HEK293 (cell line): Measurements from ENCODE around the gene APLP1.

Source experiments
- CTCF ChIA-PET: fragments of 350-600 bp; formaldehyde crosslinking; extraction: SDS; loops from one replicate; lab custom pipeline; 2021; ENCODE audit warnings: antibody characterized with exemption; lab: Yijun Ruan, JAX
- POLR2A ChIA-PET: fragments of 300-600 bp; formaldehyde crosslinking; extraction: SDS; loops from one replicate; lab custom pipeline; 2020; ENCODE audit warnings: antibody characterized with exemption, inconsistent platforms; lab: Yijun Ruan, JAX
- H3K27ac ChIP-seq: fragments of 200-500 bp; sonication (Bioruptor generic); 2 replicates; pipeline ENCODE4 v1.5.1; 2014; ENCODE audit warnings: low read depth, low read length, control low read depth, inconsistent platforms; ENCODE audit errors: extremely low read depth
- H3K36me3 ChIP-seq, 2 experiments: fragments of 200-500 bp in 1 of 2; sonication (Bioruptor generic) in 1 of 2; 1 replicate in 1 of 2; 2 replicates in 1 of 2; pipeline ENCODE4 v1.5.1; 2014 to 2017; ENCODE audit warnings: inconsistent platforms in 2 of 2, low read length in 2 of 2; ENCODE audit not compliant: control insufficient read depth in 2 of 2, insufficient read depth in 1 of 2
- H3K4me1 ChIP-seq: fragments of 200-500 bp; sonication (Bioruptor generic); 2 replicates; pipeline ENCODE4 v1.5.1; 2014; ENCODE audit warnings: mild to moderate bottlenecking, low read length, inconsistent platforms; ENCODE audit not compliant: control insufficient read depth, insufficient read depth
- H3K4me3 ChIP-seq: 2 replicates; pipeline ENCODE4 v1.5.1; 2011; ENCODE audit warnings: low read depth, mild to moderate bottlenecking, control low read depth, low read length, moderate library complexity
- H3K9me3 ChIP-seq: fragments of 200-500 bp; sonication (Bioruptor generic); 2 replicates; pipeline ENCODE4 v1.5.1; 2014; ENCODE audit warnings: low read depth, low read length, inconsistent platforms; ENCODE audit not compliant: control insufficient read depth, insufficient read depth
- BCL11B ChIP-seq: fragments of 450-650 bp; formaldehyde crosslinking; IDR thresholded peaks from 2 replicates; pipeline ENCODE4 v1.5.1; 2016; ENCODE audit warnings: low read depth, missing biosample characterization, missing genetic modification characterization
- EGR2 ChIP-seq: fragments of 450-650 bp; formaldehyde crosslinking; IDR thresholded peaks from 2 replicates; pipeline ENCODE4 v1.5.1; 2016; ENCODE audit warnings: low read depth, missing biosample characterization, missing genetic modification characterization
- HOXA7 ChIP-seq: sonication (generic); formaldehyde crosslinking; IDR thresholded peaks from 2 replicates; pipeline ENCODE4 v1.8.1; 2022; ENCODE audit warnings: missing genetic modification reagents, borderline replicate concordance
- KLF1 ChIP-seq: fragments of 450-650 bp; formaldehyde crosslinking; IDR thresholded peaks from 2 replicates; pipeline ENCODE4 v1.5.1; 2016; ENCODE audit warnings: missing biosample characterization, missing genetic modification characterization
- KLF8 ChIP-seq: fragments of 450-650 bp; formaldehyde crosslinking; IDR thresholded peaks from 2 replicates; pipeline ENCODE4 v1.5.1; 2016; ENCODE audit warnings: missing biosample characterization, missing genetic modification characterization
- KLF9 ChIP-seq: fragments of 450-650 bp; formaldehyde crosslinking; IDR thresholded peaks from 2 replicates; pipeline ENCODE4 v1.5.1; 2016; ENCODE audit warnings: missing biosample characterization, missing genetic modification characterization, low read depth
- SP2 ChIP-seq: fragments of 450-650 bp; formaldehyde crosslinking; IDR thresholded peaks from 2 replicates; pipeline ENCODE4 v1.5.1; 2016; ENCODE audit warnings: missing biosample characterization, missing genetic modification characterization
- SP3 ChIP-seq: fragments of 450-650 bp; formaldehyde crosslinking; IDR thresholded peaks from 2 replicates; pipeline ENCODE4 v1.5.1; 2016; ENCODE audit warnings: missing biosample characterization, missing genetic modification characterization
- ZFHX2 ChIP-seq: fragments of 450-650 bp; formaldehyde crosslinking; conservative IDR thresholded peaks from 2 replicates; pipeline ENCODE4 v1.5.1; 2016; ENCODE audit warnings: missing biosample characterization, missing genetic modification characterization
- ZFP37 ChIP-seq: fragments of 450-650 bp; formaldehyde crosslinking; IDR thresholded peaks from 2 replicates; pipeline ENCODE4 v1.5.1; 2016; ENCODE audit warnings: missing biosample characterization, missing genetic modification characterization
- ZNF121 ChIP-seq: fragments of 450-650 bp; formaldehyde crosslinking; IDR thresholded peaks from 2 replicates; pipeline ENCODE4 v1.5.1; 2016; ENCODE audit warnings: missing biosample characterization, missing genetic modification characterization
- ZNF133 ChIP-seq: fragments of 450-650 bp; formaldehyde crosslinking; IDR thresholded peaks from 2 replicates; pipeline ENCODE4 v1.5.1; 2016; ENCODE audit warnings: missing biosample characterization, missing genetic modification characterization
- ZNF157 ChIP-seq: fragments of 450-650 bp; formaldehyde crosslinking; IDR thresholded peaks from 2 replicates; pipeline ENCODE4 v1.5.1; 2016; ENCODE audit warnings: missing biosample characterization, missing genetic modification characterization
- ZNF302 ChIP-seq: fragments of 450-650 bp; formaldehyde crosslinking; IDR thresholded peaks from 2 replicates; pipeline ENCODE4 v1.5.1; 2016; ENCODE audit warnings: missing biosample characterization, missing genetic modification characterization, low read depth
- ZNF510 ChIP-seq: fragments of 450-650 bp; formaldehyde crosslinking; IDR thresholded peaks from 2 replicates; pipeline ENCODE4 v1.5.1; 2018; ENCODE audit warnings: mild to moderate bottlenecking, missing genetic modification characterization, missing biosample characterization; ENCODE audit not compliant: insufficient replicate concordance
- ZNF514 ChIP-seq: fragments of 450-650 bp; formaldehyde crosslinking; IDR thresholded peaks from 2 replicates; pipeline ENCODE4 v1.5.1; 2016; ENCODE audit warnings: missing biosample characterization, missing genetic modification characterization
- ZNF571 ChIP-seq: fragments of 450-650 bp; formaldehyde crosslinking; IDR thresholded peaks from 2 replicates; pipeline ENCODE4 v1.5.0; 2017; ENCODE audit warnings: missing biosample characterization, missing genetic modification characterization
- ZSCAN16 ChIP-seq: fragments of 450-650 bp; formaldehyde crosslinking; IDR thresholded peaks from 2 replicates; pipeline ENCODE4 v1.5.1; 2016; ENCODE audit warnings: missing biosample characterization, missing genetic modification characterization
- TF ChIP-seq, protein P1 (sequence below): fragments of 450-650 bp; formaldehyde crosslinking; IDR thresholded peaks from 2 replicates; pipeline ENCODE4 v1.5.1; 2016; ENCODE audit warnings: missing biosample characterization, missing genetic modification characterization

APLP1 gene

DNA sequence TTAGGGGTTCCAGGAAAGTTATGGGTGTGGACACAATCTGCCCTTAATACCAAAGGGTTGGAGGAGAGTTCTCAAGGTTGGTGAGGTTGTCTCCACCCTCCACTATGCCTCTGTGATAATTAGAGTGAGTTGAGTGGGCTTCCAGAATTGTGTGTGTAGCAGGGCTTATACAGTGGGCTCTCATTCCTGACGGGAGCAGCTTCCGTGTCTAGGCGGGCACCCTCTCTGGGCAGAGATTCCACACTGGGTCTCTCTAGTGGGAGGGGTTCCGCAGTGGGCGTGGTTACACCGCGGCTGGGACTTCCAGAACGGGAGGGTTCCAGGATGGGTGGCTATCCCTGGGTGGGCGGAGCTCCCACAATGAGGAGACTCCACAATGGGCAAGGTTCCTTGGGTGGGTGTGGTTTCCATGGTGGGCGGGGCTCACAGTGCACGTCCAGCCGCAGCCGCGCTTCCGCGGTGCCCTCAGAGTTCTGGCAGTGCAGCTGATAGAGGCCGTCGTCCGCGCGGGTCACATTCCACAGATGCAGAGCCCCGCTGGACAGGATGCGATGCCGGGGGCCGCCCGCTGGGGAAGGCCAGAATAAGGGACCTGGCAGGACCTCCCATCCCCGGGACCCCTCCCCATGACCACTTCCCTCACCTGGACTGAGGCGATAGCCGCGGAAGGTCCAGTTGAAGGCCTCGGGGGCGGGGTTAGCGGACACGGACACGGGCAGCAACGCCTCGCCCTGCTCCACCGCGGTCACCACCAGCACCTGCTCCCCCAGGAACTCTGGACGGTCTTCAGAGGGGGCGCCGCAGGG lies 24.5 kb upstream of the APLP1 start:
- ChIA-PET POLR2A (interaction anchor here (0.7 kb wide), 1 partner anchor 96 kb away, joined by 3 read pairs; the partner anchor contains the start of gene LIN37), CTCF (interaction anchor here (0.7 kb wide), 1 partner anchor 267 kb away, joined by 3 read pairs; no protein-coding TSS in a partner anchor)

DNA sequence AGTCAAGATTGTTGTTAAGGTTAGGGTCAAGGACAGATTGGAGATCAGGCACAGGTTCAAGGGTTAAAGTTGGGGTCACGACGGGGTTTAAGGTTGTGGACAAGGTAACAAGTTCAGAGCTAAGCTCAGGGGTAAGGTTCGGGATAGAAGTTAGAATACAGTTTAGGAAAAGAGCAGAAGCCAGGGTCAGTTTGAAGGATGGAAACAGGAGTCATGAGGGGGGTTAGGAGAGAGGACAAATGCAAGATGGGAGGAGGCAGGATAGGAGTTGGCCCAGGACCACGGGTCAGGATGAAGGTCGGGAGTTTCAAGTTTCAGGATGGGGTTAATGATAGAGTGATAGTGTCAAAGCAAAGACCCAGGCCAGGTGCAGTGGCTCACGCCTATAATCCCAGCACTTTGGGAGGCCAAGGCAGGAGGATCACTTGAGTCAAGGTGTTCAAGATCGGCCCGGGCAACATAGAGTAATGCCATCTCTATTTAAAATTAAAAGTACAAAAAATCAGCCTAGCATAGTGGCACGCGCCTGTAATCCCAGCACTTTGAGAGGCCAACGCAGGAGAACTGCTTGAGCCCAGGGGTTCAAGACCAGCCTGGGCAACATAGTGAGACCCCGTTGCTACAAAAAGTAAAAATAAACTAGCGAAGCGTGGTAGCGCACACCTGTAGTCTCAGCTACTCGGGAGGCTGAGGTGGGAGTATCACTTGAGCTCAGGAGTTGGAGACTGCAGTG lies 23.7 kb upstream of the APLP1 start:
- Histone ChIP-seq H3K4me3 (no peak overlapping the region), H3K4me1 (peaks cover 19% of the 10 kb centered on the region), H3K36me3 (no peaks in the 10 kb centered on the region)
- CTCF ChIA-PET: interaction anchor here (0.5 to 1.3 kb wide), 12 partner anchors 10 to 935 kb away, joined by 3 to 6 read pairs (median 4); partner anchors contain the start of gene WDR62
- POLR2A ChIA-PET: interaction anchor here (0.6 to 1.2 kb wide), 6 partner anchors 9 to 104 kb away, joined by 3 read pairs; partner anchors contain the start of genes LIN37, PSENEN and U2AF1L4
- TF ChIP-seq ZNF121 (tag by site-specific recombination) (peak; percentile 99), ZNF302 (tag by site-specific recombination) (no peak), BCL11B (tag by site-specific recombination) (0 out of 2 replicates have a peak, but pooled peaks have one; percentile 15), ZNF571 (0 out of 2 replicates have a peak, but pooled peaks have one; percentile 25), ZNF514 (tag by site-specific recombination) (0 out of 2 replicates have a peak, but pooled peaks have one; percentile 29)
- TF ChIP-seq, all 188 proteins: peak for 4
- H3K9me3 ChIP-seq: no peaks in the 10 kb centered on the region; the same call in 1 of the 2 replicates
- no peak overlapping the region for H3K27ac ChIP-seq

More for the DNA sequence above, 24.5 kb upstream of the APLP1 start:
- Histone ChIP-seq H3K27ac (no peak overlapping the region), H3K4me1 (peaks cover 19% of the 10 kb centered on the region), H3K9me3 (no peaks in the 10 kb centered on the region; the same call in 1 of the 2 replicates)
- TF ChIP-seq SP2 (tag by site-specific recombination) (peak; percentile 43), ZFHX2 (tag by site-specific recombination) (peak; percentile 18; the same call in 1 of the 2 replicates), ZNF133 (no peak), HOXA7 (CRISPR knock-in tag) (0 out of 2 replicates have a peak, but pooled peaks have one; percentile 73), EGR2 (tag by site-specific recombination) (0 out of 2 replicates have a peak, but pooled peaks have one; percentile 23), ZNF510 (no peak), ZFP37 (no peak), ZSCAN16 (no peak), ZNF157 (tag by site-specific recombination) (no peak), KLF1 (tag by site-specific recombination) (peak; percentile 94), ZNF514 (tag by site-specific recombination) (no peak), SP3 (tag by site-specific recombination) (0 out of 2 replicates have a peak, but pooled peaks have one; percentile 28), KLF9 (tag by site-specific recombination) (peak; percentile 87), KLF8 (peak; percentile 53; the same call in 1 of the 2 replicates)
- TF ChIP-seq, protein P1, sequence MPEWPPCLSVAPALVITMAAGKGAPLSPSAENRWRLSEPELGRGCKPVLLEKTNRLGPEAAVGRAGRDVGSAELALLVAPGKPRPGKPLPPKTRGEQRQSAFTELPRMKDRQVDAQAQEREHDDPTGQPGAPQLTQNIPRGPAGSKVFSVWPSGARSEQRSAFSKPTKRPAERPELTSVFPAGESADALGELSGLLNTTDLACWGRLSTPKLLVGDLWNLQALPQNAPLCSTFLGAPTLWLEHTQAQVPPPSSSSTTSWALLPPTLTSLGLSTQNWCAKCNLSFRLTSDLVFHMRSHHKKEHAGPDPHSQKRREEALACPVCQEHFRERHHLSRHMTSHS (tag by site-specific recombination): no peak
- TF ChIP-seq, all 188 proteins: peak for 8
- Histone ChIP-seq H3K36me3 (no peaks in the 10 kb centered on the region), H3K4me3 (no peak overlapping the region)
